KMS-11 (cell line): ENCODE measurements around the gene NDUFA6.

Source experiments
- H2AFZ ChIP-seq: fragments of 200-600 bp; sonication (generic); 2 replicates; pipeline ENCODE4 v1.6.1; 2016; ENCODE audit warnings: antibody characterized with exemption, mixed run types, low read depth
- H3K27ac ChIP-seq: fragments of 200-600 bp; sonication (generic); 2 replicates; pipeline ENCODE4 v1.6.1; 2016; ENCODE audit warnings: mild to moderate bottlenecking, mixed run types
- H3K27me3 ChIP-seq: fragments of 200-600 bp; sonication (generic); 2 replicates; pipeline ENCODE4 v1.6.1; 2017; ENCODE audit warnings: mild to moderate bottlenecking, low read depth, mixed run types, moderate library complexity; ENCODE audit not compliant: insufficient read depth
- H3K36me3 ChIP-seq: fragments of 200-600 bp; sonication (generic); 2 replicates; pipeline ENCODE4 v1.6.1; 2017; ENCODE audit warnings: mild to moderate bottlenecking, mixed run types; ENCODE audit not compliant: insufficient read depth
- H3K4me1 ChIP-seq: fragments of 200-600 bp; sonication (generic); 2 replicates; pipeline ENCODE4 v1.6.1; 2016; ENCODE audit warnings: mild to moderate bottlenecking, low read depth, mixed run types; ENCODE audit not compliant: poor library complexity, severe bottlenecking
- H3K4me2 ChIP-seq: fragments of 200-600 bp; sonication (generic); 2 replicates; pipeline ENCODE4 v1.7.0; 2016; ENCODE audit warnings: mild to moderate bottlenecking, mixed run types
- H3K4me3 ChIP-seq: fragments of 200-600 bp; sonication (generic); IDR thresholded peaks from 2 replicates; pipeline ENCODE4 v1.6.1; 2017; ENCODE audit warnings: low read depth, low read length, mixed read lengths; ENCODE audit not compliant: insufficient read depth
- H3K79me2 ChIP-seq: fragments of 200-600 bp; sonication (generic); 2 replicates; pipeline ENCODE4 v1.6.1; 2016; ENCODE audit warnings: low read depth, mixed run types; ENCODE audit not compliant: insufficient read depth
- H3K9ac ChIP-seq: fragments of 200-600 bp; sonication (generic); 2 replicates; pipeline ENCODE4 v1.6.1; 2016; ENCODE audit warnings: mild to moderate bottlenecking, mixed run types
- H4K20me1 ChIP-seq: fragments of 200-600 bp; sonication (generic); 2 replicates; pipeline ENCODE4 v1.6.1; 2016; ENCODE audit warnings: mild to moderate bottlenecking, mixed run types; ENCODE audit not compliant: insufficient read depth
- CTCF ChIP-seq: fragments of 200-600 bp; sonication (generic); conservative IDR thresholded peaks from 2 replicates; pipeline ENCODE4 v1.6.1; 2017; ENCODE audit warnings: low read depth, mild to moderate bottlenecking, antibody characterized with exemption, low read length, moderate library complexity, mixed read lengths

The NDUFA6 gene

GRCh38 chr22:42052765-42053164 is 37.8 kb downstream of the NDUFA6 start:
- Histone ChIP-seq H3K79me2 (no peaks in the 10 kb centered on the region), H4K20me1 (no peaks in the 10 kb centered on the region), H3K27ac (no peak overlapping the region), H3K27me3 (no peaks in the 10 kb centered on the region), H3K9ac (no peak overlapping the region), H3K4me1 (no peaks in the 10 kb centered on the region), H3K36me3 (no peaks in the 10 kb centered on the region), H3K4me2 (no peak overlapping the region), H2AFZ (no peak overlapping the region), H3K4me3 (no peak overlapping the region)
- no peak for TF ChIP-seq CTCF

DNA sequence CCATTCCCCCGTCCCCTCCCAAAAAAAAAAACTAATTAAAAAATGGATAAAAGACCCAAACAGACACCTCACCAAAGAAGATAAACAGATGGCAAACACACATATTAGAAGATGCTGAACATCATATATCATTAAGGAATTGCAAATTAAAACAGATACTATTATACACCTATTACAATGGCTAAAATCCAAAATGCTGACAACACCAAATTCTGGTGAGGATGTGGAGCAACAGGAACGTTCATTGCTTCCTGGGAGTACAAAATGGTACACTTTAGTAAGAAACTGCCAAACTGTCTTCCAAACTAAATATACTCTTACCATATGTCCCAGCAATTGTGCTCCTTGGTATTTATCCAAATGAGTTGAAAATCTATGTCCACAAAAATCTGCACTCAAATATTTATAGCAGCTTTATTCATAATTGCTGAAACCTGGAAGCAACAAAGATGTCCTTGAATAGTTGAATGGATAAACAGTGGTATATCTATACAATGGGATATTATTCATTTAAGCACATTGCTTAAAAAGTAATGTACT is 39.9 kb downstream of the NDUFA6 start:
- no peaks in the 10 kb centered on the region for H3K27me3 ChIP-seq
- H2AFZ ChIP-seq, result no peak overlapping the region
- H4K20me1 ChIP-seq, result no peaks in the 10 kb centered on the region
- H3K4me1 ChIP-seq, result peaks cover 11% of the 10 kb centered on the region
- H3K4me2 ChIP-seq, result no peak overlapping the region
- no peak for TF ChIP-seq CTCF
- no peak overlapping the region for H3K27ac ChIP-seq
- no peaks in the 10 kb centered on the region for H3K36me3 ChIP-seq
- no peaks in the 10 kb centered on the region for H3K79me2 ChIP-seq
- H3K4me3 ChIP-seq, result no peak overlapping the region
- H3K9ac ChIP-seq, result no peak overlapping the region

- H3K4me2 ChIP-seq, result no peak overlapping the region
- no peaks in the 10 kb centered on the region for H3K79me2 ChIP-seq
- no peak for TF ChIP-seq CTCF
- H3K27me3 ChIP-seq, result no peaks in the 10 kb centered on the region
- no peaks in the 10 kb centered on the region for H4K20me1 ChIP-seq
- no peak overlapping the region for H3K9ac ChIP-seq
- H3K4me3 ChIP-seq, result no peak overlapping the region
- no peaks in the 10 kb centered on the region for H3K36me3 ChIP-seq
- H2AFZ ChIP-seq, result no peak overlapping the region
- H3K27ac ChIP-seq, result no peak overlapping the region
- H3K4me1 ChIP-seq, result peaks cover 5% of the 10 kb centered on the region
Observed at GRCh38 chr22:42041784-42042183, 48.8 kb downstream of the NDUFA6 start.

- no peak for TF ChIP-seq CTCF
Observed at GRCh38 chr22:42039271-42039670, 51.3 kb downstream of the NDUFA6 start.

More at GRCh38 chr22:42039271-42039670, 51.3 kb downstream of the NDUFA6 start:
- H2AFZ ChIP-seq, result no peak overlapping the region
- H3K4me3 ChIP-seq, result no peak overlapping the region
- H3K4me1 ChIP-seq, result no peaks in the 10 kb centered on the region
- H3K27me3 ChIP-seq, result no peaks in the 10 kb centered on the region
- no peaks in the 10 kb centered on the region for H3K79me2 ChIP-seq
- no peak overlapping the region for H3K4me2 ChIP-seq
- no peaks in the 10 kb centered on the region for H4K20me1 ChIP-seq
- no peak overlapping the region for H3K27ac ChIP-seq
- H3K9ac ChIP-seq, result no peak overlapping the region
- H3K36me3 ChIP-seq, result no peaks in the 10 kb centered on the region
